B cell (primary cell): ENCODE data around the gene METRNL. TPM values are rescaled to one million over a fixed set of nuclear protein-coding genes. Genes with fewer than 3 reads are reported as not detected.
A peak's percentile ranks its signal among the peaks of the same experiment; 100 is the strongest.

ENCODE experiments used
- ATAC-seq: fragments of 200-7000 bp; cut with Tn5 transposase; one replicate; pipeline ENCODE4 v1.10.0; 2021; ENCODE audit warnings: low read depth, mild to moderate bottlenecking, moderate number of reproducible peaks, moderate library complexity
- CTCF ChIA-PET: fragments of 350-600 bp; sonication (Branson Sonifier 250); formaldehyde crosslinking; loops from one replicate; lab custom pipeline; 2021; ENCODE audit warnings: antibody characterized with exemption, inconsistent platforms; lab: Charles Lee
- POLR2A ChIA-PET: fragments of 350-600 bp; sonication (Branson Sonifier 250); formaldehyde crosslinking; loops from one replicate; lab custom pipeline; 2021; ENCODE audit warnings: antibody characterized with exemption; lab: Charles Lee
- DNase-seq: peaks from one replicate; pipeline ENCODE4 v3.0.0; 2013
- H2AFZ ChIP-seq: 2 replicates; pipeline ENCODE4 v1.6.1; 2012; ENCODE audit warnings: mild to moderate bottlenecking, low read depth, low read length; ENCODE audit not compliant: insufficient read depth, poor library complexity, severe bottlenecking
- H3K27ac ChIP-seq, 2 donors: 1 replicate in 1 of 2; 2 replicates in 1 of 2; pipeline ENCODE4 v1.5.1; 2012 to 2013; ENCODE audit warnings: low read length in 2 of 2, mild to moderate bottlenecking in 2 of 2, moderate library complexity in 1 of 2
- H3K27me3 ChIP-seq, 4 experiments: fragments of 200-600 bp in 1 of 4; sonication (generic) in 1 of 4; replicated peaks in 1 of 4; 1 replicate in 2 of 4; 2 replicates in 2 of 4; pipeline versions ENCODE4 v1.6.1 to v1.7.0; 2013 to 2016; ENCODE audit warnings: low read length in 3 of 4, mild to moderate bottlenecking in 2 of 4, mixed read lengths in 1 of 4, moderate library complexity in 1 of 4; ENCODE audit not compliant: insufficient read depth in 4 of 4, control insufficient read depth in 3 of 4; ENCODE audit errors: control extremely low read depth in 1 of 4
- H3K36me3 ChIP-seq, 2 experiments: replicated peaks in 1 of 2; 1 replicate in 1 of 2; 2 replicates in 1 of 2; pipeline versions ENCODE4 v1.6.1 to v1.7.1; 2013; ENCODE audit warnings: low read length in 1 of 2; ENCODE audit not compliant: insufficient read depth in 2 of 2, control insufficient read depth in 1 of 2; ENCODE audit errors: control extremely low read depth in 1 of 2, extremely low read depth in 1 of 2
- H3K4me1 ChIP-seq, 2 donors: fragments of 200-600 bp in 1 of 2; sonication (generic) in 1 of 2; 1 replicate in 1 of 2; 2 replicates in 1 of 2; pipeline versions ENCODE4 v1.5.1 to v1.6.1; 2013 to 2017; ENCODE audit warnings: low read length in 2 of 2; ENCODE audit not compliant: control insufficient read depth in 2 of 2, insufficient read depth in 2 of 2
- H3K4me2 ChIP-seq: replicated peaks from 2 replicates; pipeline ENCODE3; 2012; ENCODE audit warnings: mild to moderate bottlenecking, low read depth, low read length; ENCODE audit not compliant: poor library complexity, severe bottlenecking
- H3K4me3 ChIP-seq, 5 experiments: fragments of 200-600 bp in 1 of 5; sonication (generic) in 1 of 5; 1 replicate in 3 of 5; 2 replicates in 2 of 5; pipeline versions ENCODE4 v1.5.1 to v1.7.0; 2011 to 2016; ENCODE audit warnings: low read length in 4 of 5, mild to moderate bottlenecking in 4 of 5, low read depth in 2 of 5, control low read depth in 1 of 5, moderate library complexity in 1 of 5; ENCODE audit not compliant: insufficient read depth in 1 of 5; ENCODE audit errors: control extremely low read depth in 1 of 5, extremely low read depth in 1 of 5
- H3K79me2 ChIP-seq: fragments of 200-600 bp; sonication (generic); one replicate; pipeline ENCODE4 v1.6.0; 2016; ENCODE audit warnings: low read length; ENCODE audit not compliant: control insufficient read depth, insufficient read depth
- H3K9ac ChIP-seq: fragments of 200-600 bp; sonication (generic); 2 replicates; pipeline ENCODE4 v1.6.1; 2017; ENCODE audit warnings: mild to moderate bottlenecking, low read length, moderate library complexity
- H3K9me3 ChIP-seq, 3 donors: one replicate each; pipeline versions ENCODE4 v1.6.1 to v1.7.1; 2013; ENCODE audit warnings: low read length in 2 of 3; ENCODE audit not compliant: control insufficient read depth in 2 of 3, insufficient read depth in 1 of 3; ENCODE audit errors: control extremely low read depth in 1 of 3
- H4K20me1 ChIP-seq: 2 replicates; pipeline ENCODE4 v1.6.0; 2012; ENCODE audit warnings: mild to moderate bottlenecking, low read length; ENCODE audit not compliant: insufficient read depth, control insufficient read depth, poor library complexity, severe bottlenecking
- H3K27ac Mint-ChIP-seq: one replicate; pipeline ENCODE4 v1.8.0; 2021; ENCODE audit warnings: mixed read lengths
- H3K27me3 Mint-ChIP-seq: one replicate; pipeline ENCODE4 v1.8.0; 2021; ENCODE audit warnings: mixed read lengths
- H3K4me1 Mint-ChIP-seq: one replicate; pipeline ENCODE4 v1.8.0; 2021; ENCODE audit warnings: mixed read lengths
- H3K4me3 Mint-ChIP-seq: one replicate; pipeline ENCODE4 v1.8.0; 2021; ENCODE audit warnings: mixed read lengths
- H3K9me3 Mint-ChIP-seq: one replicate; pipeline ENCODE4 v1.8.0; 2022; ENCODE audit warnings: mixed read lengths; ENCODE audit not compliant: insufficient read depth
- EZH2 ChIP-seq: IDR thresholded peaks from 2 replicates; pipeline ENCODE4 v1.6.1; 2012; ENCODE audit warnings: borderline replicate concordance, low read depth, mild to moderate bottlenecking, moderate library complexity, low read length; ENCODE audit not compliant: insufficient read depth, poor library complexity, severe bottlenecking
- WGBS: methylation state at CpG from one replicate; pipeline ENCODE4 v1.1.5; 2013; ENCODE audit warnings: missing lambda C conversion rate; ENCODE audit not compliant: insufficient coverage; 5-methylcytosine and 5-hydroxymethylcytosine counted together
- intact Hi-C: fragments of 100-400 bp; cut with micrococcal nuclease; formaldehyde crosslinking; loops from one replicate; pipeline ENCODE4 v1.10.0; 2022
- polyA plus RNA-seq: library from polyadenylated mRNA; depleted of rRNA; stranded (reverse); fragments of >200 nt; gene quantifications from 2 replicates; pipeline ENCODE4 v1.2.3, GENCODE V29; 2012
- total RNA-seq, 2 donors: library from RNA; stranded (reverse); fragments of 120-200 nt in 1 of 2; gene quantifications; 1 replicate in 1 of 2; 2 replicates in 1 of 2; pipeline versions ENCODE4 v1.2.3 to v1.2.4, GENCODE V29; 2013 to 2022
- TF ChIP-seq, protein P1 (sequence below): fragments of 200-600 bp; IDR thresholded peaks from one replicate; pipeline ENCODE4 v1.8.0; 2022; ENCODE audit warnings: antibody characterized with exemption, mild to moderate bottlenecking

METRNL gene
- total and polyA plus RNA-seq, 2 donors (not counting 1 experiment from before 2014, with no cell fraction given), result 11.8 to 18.4 TPM

DNA sequence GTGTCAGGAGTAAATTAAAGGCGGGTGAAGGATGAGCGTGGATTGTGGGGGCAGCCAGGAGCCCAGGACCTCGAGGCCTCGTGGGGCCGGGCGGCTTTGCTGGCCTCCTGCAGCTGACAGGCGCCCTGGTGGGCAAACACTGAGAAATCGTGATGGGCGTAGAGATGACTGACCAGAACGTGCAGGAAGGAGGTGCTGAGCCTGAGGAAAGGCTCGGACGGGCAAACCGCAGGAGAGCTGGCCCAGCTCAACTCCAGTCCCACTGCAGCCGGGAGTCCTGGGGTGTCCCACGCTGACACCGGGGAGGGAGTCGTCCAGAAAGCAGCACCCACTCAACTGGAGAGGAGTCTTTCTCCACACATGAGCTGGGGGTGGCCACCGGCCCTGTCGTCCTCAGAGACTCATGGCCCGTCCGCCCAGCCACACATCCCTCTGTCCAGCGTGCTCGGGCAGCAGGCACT lies 36.9 kb downstream of the METRNL start:
- no peaks in the 10 kb centered on the region for H3K79me2 ChIP-seq
- intact Hi-C loops, result no loop called here
- no peak for DNase-seq
- no peak for TF ChIP-seq EZH2
- TF ChIP-seq, protein P1, sequence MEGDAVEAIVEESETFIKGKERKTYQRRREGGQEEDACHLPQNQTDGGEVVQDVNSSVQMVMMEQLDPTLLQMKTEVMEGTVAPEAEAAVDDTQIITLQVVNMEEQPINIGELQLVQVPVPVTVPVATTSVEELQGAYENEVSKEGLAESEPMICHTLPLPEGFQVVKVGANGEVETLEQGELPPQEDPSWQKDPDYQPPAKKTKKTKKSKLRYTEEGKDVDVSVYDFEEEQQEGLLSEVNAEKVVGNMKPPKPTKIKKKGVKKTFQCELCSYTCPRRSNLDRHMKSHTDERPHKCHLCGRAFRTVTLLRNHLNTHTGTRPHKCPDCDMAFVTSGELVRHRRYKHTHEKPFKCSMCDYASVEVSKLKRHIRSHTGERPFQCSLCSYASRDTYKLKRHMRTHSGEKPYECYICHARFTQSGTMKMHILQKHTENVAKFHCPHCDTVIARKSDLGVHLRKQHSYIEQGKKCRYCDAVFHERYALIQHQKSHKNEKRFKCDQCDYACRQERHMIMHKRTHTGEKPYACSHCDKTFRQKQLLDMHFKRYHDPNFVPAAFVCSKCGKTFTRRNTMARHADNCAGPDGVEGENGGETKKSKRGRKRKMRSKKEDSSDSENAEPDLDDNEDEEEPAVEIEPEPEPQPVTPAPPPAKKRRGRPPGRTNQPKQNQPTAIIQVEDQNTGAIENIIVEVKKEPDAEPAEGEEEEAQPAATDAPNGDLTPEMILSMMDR, result no peak
- no peak overlapping the region for H2AFZ ChIP-seq
- H3K4me3 ChIP-seq, result no peak overlapping the region
- no peaks in the 10 kb centered on the region for H3K9me3 ChIP-seq
- Mint-ChIP-seq H3K27me3 (no peaks in the 10 kb centered on the region), H3K4me3 (no peak overlapping the region), H3K4me1 (peaks cover 32% of the 10 kb centered on the region), H3K27ac (peak overlapping the region; percentile 61), H3K9me3 (no peaks in the 10 kb centered on the region)
- no peak overlapping the region for H3K27ac ChIP-seq
- 91% methylated on average over 19 of the region's 23 CpGs for WGBS
- H4K20me1 ChIP-seq, result no peaks in the 10 kb centered on the region
- CTCF ChIA-PET, result no interaction called here
- H3K36me3 ChIP-seq, result no peaks in the 10 kb centered on the region
- peaks cover 16 to 24% of the 10 kb centered on the region in 2 donors for H3K4me1 ChIP-seq
- no peak for ATAC-seq
- POLR2A ChIA-PET, result no interaction called here
- no peak overlapping the region for H3K4me2 ChIP-seq
- no peak overlapping the region for H3K9ac ChIP-seq
- peaks cover 0 to 14% (median 0%) of the 10 kb centered on the region in 4 experiments for H3K27me3 ChIP-seq

- Histone ChIP-seq H2AFZ (no peak overlapping the region), H3K4me1 (peaks cover 20 to 24% of the 10 kb centered on the region in 2 donors), H3K9me3 (no peaks in the 10 kb centered on the region), H3K9ac (no peak overlapping the region), H3K27ac (no peak overlapping the region), H3K27me3 (peaks cover 0 to 18% (median 0%) of the 10 kb centered on the region in 4 experiments), H3K4me3 (no peak overlapping the region), H3K36me3 (no peaks in the 10 kb centered on the region), H4K20me1 (no peaks in the 10 kb centered on the region), H3K79me2 (no peaks in the 10 kb centered on the region), H3K4me2 (no peak overlapping the region)
- Mint-ChIP-seq H3K4me1 (peaks cover 36% of the 10 kb centered on the region), H3K27ac (no peak overlapping the region), H3K4me3 (no peak overlapping the region), H3K27me3 (peaks cover 5% of the 10 kb centered on the region), H3K9me3 (no peaks in the 10 kb centered on the region)
- no peak for DNase-seq
- WGBS, result 94% methylated on average over 20 of the region's 21 CpGs
- intact Hi-C loops, result no loop called here
- POLR2A ChIA-PET, result no interaction called here
- CTCF ChIA-PET, result no interaction called here
- ATAC-seq, result no peak
- no peak for TF ChIP-seq EZH2
- TF ChIP-seq, protein P1, result no peak
Observed at GRCh38 chr17:83116783-83117555, 37.6 kb downstream of the METRNL start.
